HL-60 (cell line): ENCODE measurements around the gene SP1.

Experiments
- DNase-seq, 2 experiments: peaks; one replicate each; pipeline ENCODE4 v3.0.0-alpha.2; 2010 to 2020; ENCODE audit warnings: low read depth in 1 of 2, low spot score in 1 of 2
- H3K27ac ChIP-seq: fragments of 250-450 bp; sonication (Bioruptor Pico); replicated peaks from 2 replicates; pipeline ENCODE4 v1.5.1; 2020; ENCODE audit warnings: mild to moderate bottlenecking, moderate library complexity
- H3K27me3 ChIP-seq: fragments of 250-450 bp; sonication (Bioruptor Pico); 2 replicates; pipeline ENCODE4 v1.5.1; 2021; ENCODE audit warnings: mild to moderate bottlenecking, moderate library complexity; ENCODE audit not compliant: insufficient read depth, poor library complexity, severe bottlenecking
- H3K4me3 ChIP-seq: replicated peaks from 2 replicates; pipeline ENCODE4 v1.5.1; 2011; ENCODE audit warnings: mild to moderate bottlenecking, control low read depth, low read length; ENCODE audit not compliant: insufficient read depth
- GABPA ChIP-seq: IDR thresholded peaks from 2 replicates; pipeline ENCODE4 v1.6.1; 2012; ENCODE audit warnings: low read depth
- POLR2AphosphoS5 ChIP-seq: IDR thresholded peaks from 2 replicates; pipeline ENCODE4 v1.6.1; 2012; ENCODE audit warnings: low read depth
- REST ChIP-seq: IDR thresholded peaks from 2 replicates; pipeline ENCODE4 v1.6.1; 2012; ENCODE audit warnings: low read depth; ENCODE audit not compliant: insufficient replicate concordance
- SPI1 ChIP-seq: IDR thresholded peaks from 2 replicates; pipeline ENCODE4 v1.6.1; 2012; ENCODE audit warnings: low read depth, mild to moderate bottlenecking, borderline replicate concordance
- TF ChIP-seq, protein P1 (sequence below): IDR thresholded peaks from one replicate; pipeline ENCODE4 v1.5.1; 2011; ENCODE audit warnings: low read length, control low read depth, inconsistent platforms; ENCODE audit not compliant: insufficient read depth

SP1 gene

GRCh38 chr12:53352331-53353256 is 27.4 kb upstream of the SP1 start:
- peak; percentile 70 to 87 for DNase-seq
- Histone ChIP-seq H3K27ac (no peak overlapping the region), H3K4me3 (no peak overlapping the region), H3K27me3 (no peaks in the 10 kb centered on the region)
- TF ChIP-seq SPI1, result no peak
- no peak for TF ChIP-seq GABPA
- TF ChIP-seq, protein P1, sequence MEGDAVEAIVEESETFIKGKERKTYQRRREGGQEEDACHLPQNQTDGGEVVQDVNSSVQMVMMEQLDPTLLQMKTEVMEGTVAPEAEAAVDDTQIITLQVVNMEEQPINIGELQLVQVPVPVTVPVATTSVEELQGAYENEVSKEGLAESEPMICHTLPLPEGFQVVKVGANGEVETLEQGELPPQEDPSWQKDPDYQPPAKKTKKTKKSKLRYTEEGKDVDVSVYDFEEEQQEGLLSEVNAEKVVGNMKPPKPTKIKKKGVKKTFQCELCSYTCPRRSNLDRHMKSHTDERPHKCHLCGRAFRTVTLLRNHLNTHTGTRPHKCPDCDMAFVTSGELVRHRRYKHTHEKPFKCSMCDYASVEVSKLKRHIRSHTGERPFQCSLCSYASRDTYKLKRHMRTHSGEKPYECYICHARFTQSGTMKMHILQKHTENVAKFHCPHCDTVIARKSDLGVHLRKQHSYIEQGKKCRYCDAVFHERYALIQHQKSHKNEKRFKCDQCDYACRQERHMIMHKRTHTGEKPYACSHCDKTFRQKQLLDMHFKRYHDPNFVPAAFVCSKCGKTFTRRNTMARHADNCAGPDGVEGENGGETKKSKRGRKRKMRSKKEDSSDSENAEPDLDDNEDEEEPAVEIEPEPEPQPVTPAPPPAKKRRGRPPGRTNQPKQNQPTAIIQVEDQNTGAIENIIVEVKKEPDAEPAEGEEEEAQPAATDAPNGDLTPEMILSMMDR, result peak; percentile 71
- TF ChIP-seq REST, result no peak
- TF ChIP-seq POLR2AphosphoS5, result no peak

- Histone ChIP-seq H3K4me3 (no peak overlapping the region), H3K27ac (no peak overlapping the region), H3K27me3 (no peaks in the 10 kb centered on the region)
- TF ChIP-seq SPI1 (no peak), REST (no peak), POLR2AphosphoS5 (no peak), GABPA (no peak)
- TF ChIP-seq, protein P1, result no peak
- DNase-seq, result no peak
Observed at GRCh38 chr12:53353257-53353655, 26.7 kb upstream of the SP1 start.

GRCh38 chr12:53355121-53355520 is 24.9 kb upstream of the SP1 start:
- H3K4me3 ChIP-seq, result no peak overlapping the region
- TF ChIP-seq SPI1 (no peak), GABPA (no peak), POLR2AphosphoS5 (no peak), REST (no peak)
- TF ChIP-seq, protein P1, result no peak
- no peak overlapping the region for H3K27ac ChIP-seq
- no peak for DNase-seq
- H3K27me3 ChIP-seq, result no peaks in the 10 kb centered on the region
